ENCODE results near the gene ZFYVE1. TPM values are rescaled to one million over a fixed set of nuclear protein-coding genes. Genes with fewer than 3 reads are reported as not detected.

The ZFYVE1 gene
- total RNA-seq, 2 donors from 2014 or later = 16.6 to 31.7 TPM

GRCh38 chr14:73000073-73000472 lies 26.8 kb downstream of the ZFYVE1 start:
- no peak for DNase-seq (ENCODE audit: low spot score)
- 77% methylated on average over 2 of the region's 2 CpGs for WGBS
- Histone ChIP-seq H3K27ac (no peak overlapping the region), H3K4me3 (no peak overlapping the region), H3K27me3 (replicated peaks; ENCODE audit: insufficient read depth) (no peaks in the 10 kb centered on the region), H3K4me1 (replicated peaks) (no peaks in the 10 kb centered on the region), H3K9me3 (no peaks in the 10 kb centered on the region), H3K36me3 (no peaks in the 10 kb centered on the region)
- TF ChIP-seq POLR2A (IDR thresholded peaks at IDR 0.05) (no peak), CTCF (IDR thresholded peaks at IDR 0.05) (no peak), POLR2AphosphoS5 (IDR thresholded peaks at IDR 0.05) (no peak)
- intact Hi-C loops (cut with DNase I) = no loop called here

- Histone ChIP-seq H3K9me3 (no peaks in the 10 kb centered on the region), H3K27me3 (replicated peaks; ENCODE audit: insufficient read depth) (no peaks in the 10 kb centered on the region), H3K4me3 (no peak overlapping the region), H3K4me1 (replicated peaks) (no peaks in the 10 kb centered on the region), H3K36me3 (no peaks in the 10 kb centered on the region), H3K27ac (no peak overlapping the region)
- DNase-seq (ENCODE audit: low spot score) = no peak
- intact Hi-C loops (cut with DNase I) = no loop called here
- TF ChIP-seq POLR2A (IDR thresholded peaks at IDR 0.05) (no peak), POLR2AphosphoS5 (IDR thresholded peaks at IDR 0.05) (no peak), CTCF (IDR thresholded peaks at IDR 0.05) (no peak)
- WGBS = 95% methylated on average over 4 of the region's 4 CpGs
Measured at GRCh38 chr14:72999316-72999715, 27.6 kb downstream of the ZFYVE1 start.

- no peak for DNase-seq (ENCODE audit: low spot score)
- no peak for TF ChIP-seq CTCF (IDR thresholded peaks at IDR 0.05)
- no peaks in the 10 kb centered on the region for H3K36me3 ChIP-seq
- no peaks in the 10 kb centered on the region for H3K9me3 ChIP-seq
- H3K27ac ChIP-seq = no peak overlapping the region
- intact Hi-C loops (cut with DNase I) = no loop called here
- 91% methylated on average over 2 of the region's 2 CpGs for WGBS
- H3K27me3 ChIP-seq (replicated peaks; ENCODE audit: insufficient read depth) = no peaks in the 10 kb centered on the region
- H3K4me3 ChIP-seq = no peak overlapping the region
- H3K4me1 ChIP-seq (replicated peaks) = no peaks in the 10 kb centered on the region
Measured at GRCh38 chr14:72998252-72998903, 28.5 kb downstream of the ZFYVE1 start.

- no peaks in the 10 kb centered on the region for H3K36me3 ChIP-seq
- WGBS = 85% methylated on average over 6 of the region's 6 CpGs
Measured at GRCh38 chr14:72996916-72997315, 30.0 kb downstream of the ZFYVE1 start.

More at GRCh38 chr14:72996916-72997315, 30.0 kb downstream of the ZFYVE1 start:
- no peaks in the 10 kb centered on the region for H3K9me3 ChIP-seq
- no peak for TF ChIP-seq POLR2AphosphoS5 (IDR thresholded peaks at IDR 0.05)
- TF ChIP-seq POLR2A (IDR thresholded peaks at IDR 0.05) = no peak
- TF ChIP-seq CTCF (IDR thresholded peaks at IDR 0.05) = no peak
- no peaks in the 10 kb centered on the region for H3K4me1 ChIP-seq (replicated peaks)
- H3K27me3 ChIP-seq (replicated peaks; ENCODE audit: insufficient read depth) = no peaks in the 10 kb centered on the region
- no peak overlapping the region for H3K4me3 ChIP-seq
- H3K27ac ChIP-seq = no peak overlapping the region
- no peak for DNase-seq (ENCODE audit: low spot score)
- intact Hi-C loops (cut with DNase I) = no loop called here

All from prostate gland (tissue), 2 donors.